RWPE1 (cell line): Measurements from ENCODE around the gene XPO5.
"Not testable (repeated sequence)": the region's sequence is repeated elsewhere in the genome, so short reads cannot be mapped to it uniquely, and the experiment has no call there.

ENCODE experiments used
- CTCF ChIA-PET: fragments of 350-600 bp; sonication (Branson Sonifier 250); formaldehyde crosslinking; extraction: SDS; loops from one replicate; lab custom pipeline; 2021; lab: Yijun Ruan, JAX
- POLR2A ChIA-PET: fragments of 400-600 bp; formaldehyde crosslinking; extraction: SDS; loops from one replicate; lab custom pipeline; 2020; ENCODE audit warnings: antibody characterized with exemption; ENCODE audit not compliant: low non-redundant PET; lab: Yijun Ruan, JAX
- DNase-seq: peaks from one replicate; pipeline ENCODE4 v3.0.0; 2012; ENCODE audit warnings: low spot score
- H3K27ac ChIP-seq: fragments of 450-650 bp; 2 replicates; pipeline ENCODE4 v1.5.1; 2017
- TF ChIP-seq, protein P1 (sequence below): fragments of 450-650 bp; conservative IDR thresholded peaks from 2 replicates; pipeline ENCODE4 v1.5.1; 2017; ENCODE audit warnings: low read depth, mild to moderate bottlenecking

XPO5 gene

DNA sequence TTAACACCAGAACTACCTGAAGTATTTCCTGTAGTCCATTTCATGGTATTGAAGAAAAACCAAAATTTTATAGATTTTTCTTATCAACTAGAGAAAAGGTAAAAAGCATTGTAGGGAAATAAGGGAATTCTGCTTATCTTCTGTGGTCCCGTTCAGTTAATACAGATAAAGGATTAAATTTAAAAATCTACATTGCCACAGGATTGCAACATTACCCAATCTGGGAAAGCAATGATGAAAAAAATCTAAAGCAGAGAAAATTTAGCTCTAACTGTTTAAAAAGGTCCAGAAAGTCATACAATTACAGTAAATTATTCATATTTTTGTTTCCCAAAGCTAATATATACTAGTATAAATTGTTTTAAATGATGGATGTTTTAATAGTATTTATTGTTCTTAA, 18.1 kb upstream of the XPO5 start:
- TF ChIP-seq, protein P1, sequence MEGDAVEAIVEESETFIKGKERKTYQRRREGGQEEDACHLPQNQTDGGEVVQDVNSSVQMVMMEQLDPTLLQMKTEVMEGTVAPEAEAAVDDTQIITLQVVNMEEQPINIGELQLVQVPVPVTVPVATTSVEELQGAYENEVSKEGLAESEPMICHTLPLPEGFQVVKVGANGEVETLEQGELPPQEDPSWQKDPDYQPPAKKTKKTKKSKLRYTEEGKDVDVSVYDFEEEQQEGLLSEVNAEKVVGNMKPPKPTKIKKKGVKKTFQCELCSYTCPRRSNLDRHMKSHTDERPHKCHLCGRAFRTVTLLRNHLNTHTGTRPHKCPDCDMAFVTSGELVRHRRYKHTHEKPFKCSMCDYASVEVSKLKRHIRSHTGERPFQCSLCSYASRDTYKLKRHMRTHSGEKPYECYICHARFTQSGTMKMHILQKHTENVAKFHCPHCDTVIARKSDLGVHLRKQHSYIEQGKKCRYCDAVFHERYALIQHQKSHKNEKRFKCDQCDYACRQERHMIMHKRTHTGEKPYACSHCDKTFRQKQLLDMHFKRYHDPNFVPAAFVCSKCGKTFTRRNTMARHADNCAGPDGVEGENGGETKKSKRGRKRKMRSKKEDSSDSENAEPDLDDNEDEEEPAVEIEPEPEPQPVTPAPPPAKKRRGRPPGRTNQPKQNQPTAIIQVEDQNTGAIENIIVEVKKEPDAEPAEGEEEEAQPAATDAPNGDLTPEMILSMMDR, result no peak
- ChIA-PET POLR2A (no interaction called here), CTCF (interaction anchor here (0.5 kb wide), 1 partner anchor 23 kb away, joined by 8 read pairs; no protein-coding TSS in a partner anchor)
- DNase-seq, result no peak
- no peak overlapping the region for H3K27ac ChIP-seq

DNA sequence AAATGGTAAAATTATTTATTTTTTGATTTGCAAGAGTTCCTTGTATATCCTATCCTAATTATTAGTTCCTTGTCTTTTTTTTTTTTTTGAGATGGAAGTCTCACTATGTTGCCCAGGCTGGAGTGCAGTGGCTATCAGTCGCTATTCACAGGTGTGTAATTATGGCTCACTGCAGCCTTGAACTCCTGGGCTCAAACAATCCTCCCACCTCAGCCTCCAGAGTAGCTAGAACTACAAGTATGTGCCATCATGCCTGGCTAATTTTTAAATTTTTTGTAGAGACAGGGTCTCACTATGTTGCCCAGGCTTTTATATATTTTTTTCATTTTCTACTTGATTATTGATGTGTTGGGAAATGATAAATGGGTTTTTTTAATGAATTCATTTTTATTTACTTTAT, 13.7 kb upstream of the XPO5 start:
- DNase-seq, H3K27ac ChIP-seq, POLR2A ChIA-PET: not testable (repeated sequence)
- CTCF ChIA-PET, result interaction anchor here (0.6 kb wide), 1 partner anchor 11 kb away, joined by 4 read pairs; no protein-coding TSS in a partner anchor

DNA sequence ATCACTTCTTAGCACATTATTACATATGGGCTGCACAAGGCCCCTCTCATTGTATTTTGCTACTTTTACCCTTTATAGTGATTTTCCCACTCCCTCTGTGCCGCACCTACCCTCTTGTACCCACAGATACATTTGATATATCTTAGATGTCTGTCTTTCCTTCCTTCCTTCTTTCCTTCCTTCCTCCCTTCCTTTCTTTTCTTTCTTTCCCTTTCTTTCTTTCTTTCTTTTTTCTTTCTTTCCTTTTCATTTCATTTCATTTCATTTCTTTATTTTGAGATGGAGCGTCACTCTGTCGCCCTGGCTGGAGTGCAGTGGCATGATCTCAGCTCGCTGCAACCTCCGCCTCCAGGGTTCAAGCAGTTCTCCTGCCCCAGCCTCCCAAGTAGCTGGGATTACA, 12.4 kb upstream of the XPO5 start:
- CTCF ChIA-PET, result no interaction called here
- POLR2A ChIA-PET, result no interaction called here
- DNase-seq, result no peak
- TF ChIP-seq, protein P1, result no peak
- H3K27ac ChIP-seq, result no peak overlapping the region

DNA sequence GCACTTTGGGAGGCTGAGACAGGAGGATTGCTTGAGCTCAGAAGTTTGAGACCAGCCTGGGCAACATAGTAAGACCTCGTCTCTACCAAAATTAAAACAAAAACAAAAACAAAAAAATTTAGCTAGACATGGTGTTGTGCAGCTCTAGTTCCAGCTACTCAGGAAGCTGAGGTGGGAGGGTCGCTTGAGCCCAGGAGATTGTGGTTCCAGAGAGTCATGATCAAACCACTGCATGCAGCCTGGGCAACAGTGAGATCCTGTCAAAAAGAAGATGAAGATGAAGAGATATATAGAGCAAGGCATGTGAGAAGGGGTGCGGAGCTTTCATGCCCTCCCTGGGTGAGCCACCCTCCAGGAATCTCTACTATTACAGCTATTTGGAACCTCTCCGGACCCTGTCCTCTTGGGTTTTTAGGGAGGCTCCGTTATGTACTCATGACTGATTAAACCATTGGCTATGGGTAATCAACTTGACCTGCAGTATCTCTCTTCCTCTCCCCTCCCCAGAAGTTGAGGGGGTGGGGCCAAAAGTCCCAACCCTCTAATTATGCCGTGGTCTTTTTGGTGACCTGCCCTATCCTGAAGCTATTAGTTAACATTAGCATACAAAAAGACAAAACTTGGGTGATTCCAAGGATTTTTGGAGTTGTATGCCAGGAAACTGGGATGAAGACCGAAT, 9.2 kb upstream of the XPO5 start:
- TF ChIP-seq, protein P1, result no peak
- POLR2A ChIA-PET, result no interaction called here

DNA sequence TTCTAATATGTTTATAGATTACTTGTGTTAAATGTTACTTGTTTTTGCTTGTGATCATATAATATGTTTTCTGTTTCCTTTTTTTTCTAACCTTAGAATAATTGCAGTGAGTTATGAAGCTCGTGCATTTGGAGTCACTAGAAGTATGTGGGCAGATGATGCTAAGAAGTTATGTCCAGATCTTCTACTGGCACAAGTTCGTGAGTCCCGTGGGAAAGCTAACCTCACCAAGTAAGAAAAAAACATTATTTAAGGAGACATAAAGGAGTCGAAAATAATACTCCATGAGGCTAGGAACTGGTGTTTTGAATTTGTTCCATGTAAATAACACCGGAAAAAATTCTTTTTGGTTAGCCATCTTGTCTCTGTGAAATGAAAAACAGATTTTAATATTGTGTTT, 7.1 kb upstream of the XPO5 start:
- no peak overlapping the region for H3K27ac ChIP-seq
- DNase-seq, result no peak
- CTCF ChIA-PET, result no interaction called here
- TF ChIP-seq, protein P1, result no peak
- POLR2A ChIA-PET, result no interaction called here

More for the DNA sequence above, 9.2 kb upstream of the XPO5 start:
- H3K27ac ChIP-seq, result no peak overlapping the region
- CTCF ChIA-PET, result interaction anchor here (0.6 kb wide), 1 partner anchor 79 kb away, joined by 3 read pairs; no protein-coding TSS in a partner anchor
- no peak for DNase-seq

DNA sequence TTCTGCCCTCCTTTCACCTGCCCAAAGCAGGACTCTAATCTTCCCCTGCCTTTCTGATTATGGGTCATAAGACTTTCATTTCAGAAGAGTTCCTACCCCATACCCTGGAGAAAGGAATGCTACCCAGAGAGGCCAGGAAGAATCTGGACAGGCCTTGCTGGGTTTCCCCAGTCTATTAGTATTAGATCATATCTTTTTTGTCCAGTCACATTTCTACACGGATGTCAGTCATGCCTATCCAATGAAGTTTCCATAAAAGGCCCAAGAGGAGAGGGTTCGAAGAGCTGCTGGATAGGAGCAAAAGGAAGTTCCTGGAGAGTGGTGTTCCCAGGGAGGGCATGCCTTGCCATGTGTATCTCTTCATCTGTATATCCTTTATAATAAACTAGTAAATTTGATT, 3.3 kb upstream of the XPO5 start:
- CTCF ChIA-PET, result interaction anchor here (0.6 kb wide), 1 partner anchor 245 kb away, joined by 4 read pairs; no protein-coding TSS in a partner anchor

More for the DNA sequence above, 3.3 kb upstream of the XPO5 start:
- POLR2A ChIA-PET, result no interaction called here
- H3K27ac ChIP-seq, result no peak overlapping the region
- DNase-seq, result no peak
- TF ChIP-seq, protein P1, result no peak
